GM12801 (cell line): ENCODE results near the gene ANAPC1.

Experiments
- TF ChIP-seq, protein P1 (sequence below): IDR thresholded peaks from one replicate; pipeline ENCODE4 v1.5.1; 2011; ENCODE audit warnings: control low read depth; ENCODE audit not compliant: insufficient read length; ENCODE audit errors: extremely low read depth

Gene ANAPC1

DNA sequence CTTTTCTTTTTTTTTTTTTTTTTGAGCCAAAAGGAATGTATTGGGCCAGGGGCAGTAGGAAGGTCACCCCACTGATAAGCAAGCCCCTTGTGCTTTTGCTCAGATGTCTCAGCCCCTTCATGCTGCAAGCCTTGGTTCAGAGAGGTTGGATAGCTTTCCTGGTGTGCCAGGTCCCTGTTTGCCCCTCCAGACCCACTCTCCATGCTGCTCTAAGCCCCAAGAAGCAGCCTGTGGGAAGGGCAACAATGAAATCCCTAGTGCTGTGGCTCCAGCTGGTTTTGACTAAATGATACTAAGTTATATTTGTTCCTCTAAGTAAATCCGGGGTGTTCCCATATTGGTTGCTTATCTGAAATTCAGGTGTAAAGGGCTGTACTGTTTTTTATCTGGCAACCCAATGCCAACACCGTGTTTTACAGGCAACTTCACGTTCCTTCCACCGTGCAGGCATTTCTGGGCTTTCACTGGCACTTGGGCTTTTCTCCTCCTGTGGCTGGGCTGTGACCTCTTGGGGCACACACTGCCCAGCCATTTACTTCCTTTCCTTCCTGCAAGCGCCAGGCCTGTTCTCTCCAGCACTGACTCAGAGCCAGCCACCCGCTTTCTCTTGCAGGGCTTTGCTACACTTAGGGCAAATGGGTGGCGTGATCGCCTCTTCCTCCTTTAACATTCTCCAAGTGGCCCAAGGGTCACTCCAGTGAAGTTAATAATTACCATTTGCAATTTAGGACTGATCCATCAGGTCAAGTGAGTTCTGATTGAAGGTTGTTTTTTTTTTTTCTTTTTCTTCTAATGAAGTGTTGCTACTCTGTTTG is 36.0 kb upstream of the ANAPC1 start:
- TF ChIP-seq, protein P1, sequence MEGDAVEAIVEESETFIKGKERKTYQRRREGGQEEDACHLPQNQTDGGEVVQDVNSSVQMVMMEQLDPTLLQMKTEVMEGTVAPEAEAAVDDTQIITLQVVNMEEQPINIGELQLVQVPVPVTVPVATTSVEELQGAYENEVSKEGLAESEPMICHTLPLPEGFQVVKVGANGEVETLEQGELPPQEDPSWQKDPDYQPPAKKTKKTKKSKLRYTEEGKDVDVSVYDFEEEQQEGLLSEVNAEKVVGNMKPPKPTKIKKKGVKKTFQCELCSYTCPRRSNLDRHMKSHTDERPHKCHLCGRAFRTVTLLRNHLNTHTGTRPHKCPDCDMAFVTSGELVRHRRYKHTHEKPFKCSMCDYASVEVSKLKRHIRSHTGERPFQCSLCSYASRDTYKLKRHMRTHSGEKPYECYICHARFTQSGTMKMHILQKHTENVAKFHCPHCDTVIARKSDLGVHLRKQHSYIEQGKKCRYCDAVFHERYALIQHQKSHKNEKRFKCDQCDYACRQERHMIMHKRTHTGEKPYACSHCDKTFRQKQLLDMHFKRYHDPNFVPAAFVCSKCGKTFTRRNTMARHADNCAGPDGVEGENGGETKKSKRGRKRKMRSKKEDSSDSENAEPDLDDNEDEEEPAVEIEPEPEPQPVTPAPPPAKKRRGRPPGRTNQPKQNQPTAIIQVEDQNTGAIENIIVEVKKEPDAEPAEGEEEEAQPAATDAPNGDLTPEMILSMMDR, result no peak

DNA sequence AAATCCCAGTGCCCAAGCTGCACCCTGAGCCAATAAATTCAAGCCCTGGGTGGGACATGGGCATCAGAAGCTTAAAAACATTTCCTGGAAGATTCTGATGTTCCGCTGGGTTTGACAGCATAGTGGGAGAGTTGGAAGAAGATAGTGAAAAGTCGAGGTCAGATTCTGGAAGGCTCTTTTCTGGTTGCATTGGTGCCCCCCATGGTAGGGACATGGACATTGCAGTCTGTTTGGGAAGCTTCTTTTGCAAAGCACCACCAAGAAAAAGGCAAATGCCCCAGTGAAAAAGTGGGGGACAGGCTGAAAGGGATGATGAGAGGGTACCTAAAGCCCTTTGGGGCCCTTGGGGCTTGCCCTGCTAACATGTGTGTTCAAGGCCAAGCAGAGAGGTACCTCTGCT is 35.4 kb upstream of the ANAPC1 start:
- TF ChIP-seq, protein P1, result no peak

DNA sequence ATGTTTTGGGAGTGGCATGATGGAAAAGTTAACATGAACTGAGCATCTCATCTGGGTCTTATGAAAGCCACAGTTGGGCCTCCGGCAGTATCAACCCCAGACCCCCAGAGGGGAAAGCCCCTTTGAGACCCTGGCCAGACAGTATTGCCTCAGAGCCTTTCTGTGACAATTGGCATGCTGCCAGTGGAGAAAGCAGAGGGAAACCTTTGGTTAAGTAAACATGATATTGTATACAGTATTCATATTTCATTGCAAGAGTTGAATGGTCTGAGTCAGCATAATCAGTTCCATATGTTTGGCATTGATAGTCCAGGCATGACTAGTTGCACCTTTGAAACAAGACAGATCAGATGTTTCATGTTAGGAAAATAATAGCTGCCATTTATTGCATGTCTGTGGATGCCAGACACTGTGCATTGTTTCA is 34.4 kb upstream of the ANAPC1 start:
- TF ChIP-seq, protein P1, result no peak

DNA sequence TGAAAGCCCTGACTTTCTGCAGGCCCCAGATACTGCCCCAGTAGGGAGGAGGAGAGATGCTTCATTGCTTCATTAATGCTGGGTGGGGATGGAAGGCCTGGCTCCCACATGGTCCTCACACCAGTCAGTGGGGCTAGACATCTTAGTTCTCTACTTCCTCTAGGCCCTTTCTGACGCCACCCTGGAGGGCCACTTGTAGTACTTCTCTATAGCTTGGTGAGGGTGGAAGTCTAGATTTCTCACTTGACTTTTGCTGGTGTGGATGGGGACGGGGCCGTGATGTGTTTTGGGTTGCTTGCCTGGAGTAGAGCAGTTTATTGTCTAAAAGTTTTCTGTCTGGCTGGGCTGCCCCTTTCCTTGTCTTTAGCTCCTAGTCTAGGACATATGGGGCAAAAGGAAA is 33.1 kb upstream of the ANAPC1 start:
- TF ChIP-seq, protein P1, result no peak

DNA sequence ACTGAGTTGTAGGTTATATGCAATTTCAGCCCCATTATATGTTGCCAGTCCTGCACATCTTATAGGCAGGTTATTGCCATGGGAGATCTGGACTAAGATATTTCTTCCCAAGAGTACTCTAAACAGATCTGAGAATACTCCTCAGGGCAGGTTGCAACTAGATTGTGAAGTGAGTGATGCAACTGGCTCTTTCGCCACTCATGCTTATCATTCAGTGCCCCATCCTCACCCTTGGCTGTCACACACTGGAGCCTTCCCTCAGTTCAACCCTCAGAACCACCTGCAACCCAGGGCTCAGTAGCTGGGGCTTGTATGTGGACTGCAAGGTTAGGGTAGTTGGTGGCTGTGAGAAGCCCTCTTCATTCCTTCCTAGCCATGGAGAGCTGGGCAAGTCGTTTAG is 28.6 kb upstream of the ANAPC1 start:
- TF ChIP-seq, protein P1, result no peak

DNA sequence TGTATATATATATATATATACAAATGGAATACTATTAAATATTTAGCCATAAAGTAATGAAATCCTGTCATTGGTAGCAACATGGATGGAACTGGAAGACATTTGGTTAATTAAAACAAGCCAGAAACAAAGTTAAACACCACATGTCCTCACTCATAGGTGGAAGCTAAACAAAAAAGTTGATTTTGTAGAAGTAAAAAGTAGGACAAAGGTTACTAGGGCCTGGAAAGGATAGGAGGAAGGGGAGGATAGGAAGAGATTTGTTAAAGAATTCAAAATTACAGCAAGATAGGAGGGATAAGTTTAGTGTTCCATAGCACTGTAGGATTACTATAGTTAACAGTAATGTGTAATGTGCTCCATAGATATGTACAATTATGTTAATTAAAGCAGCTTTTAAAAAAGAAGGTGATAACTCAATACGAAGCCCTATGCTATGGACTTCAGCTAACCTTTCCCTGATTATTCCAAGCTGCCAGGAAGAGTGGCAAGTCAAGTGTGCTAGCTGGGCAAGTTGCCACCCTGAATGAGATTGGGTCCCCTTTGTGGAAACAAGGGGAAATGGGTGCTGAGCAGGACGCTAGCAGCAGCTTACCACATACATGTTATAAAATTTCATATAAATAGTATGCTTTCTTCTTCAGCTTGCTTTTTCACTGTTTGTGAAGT is 26.8 kb upstream of the ANAPC1 start:
- TF ChIP-seq, protein P1, result no peak

DNA sequence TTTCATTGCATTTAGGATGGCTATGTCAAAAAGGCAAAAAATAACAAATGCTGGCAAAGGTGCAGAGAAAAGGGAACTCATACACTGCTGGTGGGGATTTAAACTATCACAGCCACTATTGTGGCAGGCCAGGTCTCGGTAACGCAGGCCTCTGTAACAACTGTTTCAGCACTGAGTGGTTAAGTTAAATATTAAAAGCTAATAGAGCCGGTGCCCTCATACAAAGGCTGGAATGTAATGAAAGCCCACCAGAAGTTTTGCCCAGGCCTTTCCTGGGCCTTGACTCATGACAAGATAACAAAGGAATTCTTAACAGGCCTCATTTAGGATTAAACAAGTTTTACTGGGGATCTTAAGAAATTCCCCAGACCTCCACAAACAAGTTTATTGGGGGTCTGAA is 25.1 kb upstream of the ANAPC1 start:
- TF ChIP-seq, protein P1, result no peak
